ENCODE data around the gene KCNQ4. TPM values are rescaled to one million over a fixed set of nuclear protein-coding genes. Genes with fewer than 3 reads are reported as not detected.

The KCNQ4 gene
- total and polyA plus RNA-seq, 7 donors, result 1.9 to 9.1 (median 4.6) TPM

DNA sequence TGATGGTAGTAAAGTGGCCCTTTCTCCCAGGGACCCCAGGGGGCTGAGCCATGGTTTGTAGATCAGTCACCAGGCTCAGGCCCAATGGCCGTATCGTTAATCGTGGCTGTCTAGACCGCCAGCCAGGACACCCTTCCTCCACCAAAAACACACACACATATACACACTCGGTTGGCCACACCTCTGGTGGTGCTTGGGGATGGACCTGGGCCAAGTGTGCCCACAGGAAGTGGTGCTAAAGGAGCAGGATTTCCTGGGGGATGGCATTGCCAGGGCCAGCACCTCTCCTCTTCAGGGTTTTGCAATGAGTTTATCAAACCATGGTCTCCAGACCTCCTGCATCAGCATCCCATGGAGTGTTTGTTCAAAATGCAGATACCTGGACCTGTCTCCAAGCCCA, 42.4 kb downstream of the KCNQ4 start:
- intact Hi-C loops (cut with DNase I), result no loop called here
- H3K27ac ChIP-seq, result no peak overlapping the region
- TF ChIP-seq, protein P1, sequence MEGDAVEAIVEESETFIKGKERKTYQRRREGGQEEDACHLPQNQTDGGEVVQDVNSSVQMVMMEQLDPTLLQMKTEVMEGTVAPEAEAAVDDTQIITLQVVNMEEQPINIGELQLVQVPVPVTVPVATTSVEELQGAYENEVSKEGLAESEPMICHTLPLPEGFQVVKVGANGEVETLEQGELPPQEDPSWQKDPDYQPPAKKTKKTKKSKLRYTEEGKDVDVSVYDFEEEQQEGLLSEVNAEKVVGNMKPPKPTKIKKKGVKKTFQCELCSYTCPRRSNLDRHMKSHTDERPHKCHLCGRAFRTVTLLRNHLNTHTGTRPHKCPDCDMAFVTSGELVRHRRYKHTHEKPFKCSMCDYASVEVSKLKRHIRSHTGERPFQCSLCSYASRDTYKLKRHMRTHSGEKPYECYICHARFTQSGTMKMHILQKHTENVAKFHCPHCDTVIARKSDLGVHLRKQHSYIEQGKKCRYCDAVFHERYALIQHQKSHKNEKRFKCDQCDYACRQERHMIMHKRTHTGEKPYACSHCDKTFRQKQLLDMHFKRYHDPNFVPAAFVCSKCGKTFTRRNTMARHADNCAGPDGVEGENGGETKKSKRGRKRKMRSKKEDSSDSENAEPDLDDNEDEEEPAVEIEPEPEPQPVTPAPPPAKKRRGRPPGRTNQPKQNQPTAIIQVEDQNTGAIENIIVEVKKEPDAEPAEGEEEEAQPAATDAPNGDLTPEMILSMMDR (IDR thresholded peaks at IDR 0.05), result no peak
- no peaks in the 10 kb centered on the region for H3K27me3 ChIP-seq (ENCODE audit: insufficient read depth in 3 of 3, low read length in 2 of 3)
- H3K4me3 ChIP-seq, result no peak overlapping the region
- peaks cover 4% of the 10 kb centered on the region for H3K4me1 ChIP-seq
- no peak for DNase-seq
- 57 to 65% (median 63%) methylated on average over 5 of the region's 5 CpGs for WGBS, 3 donors
- no peak for ATAC-seq
- peaks cover 0 to 15% of the 10 kb centered on the region in 2 donors for H3K36me3 ChIP-seq (ENCODE audit: insufficient read depth in 1 of 2, low read depth in 1 of 2)
- H3K9me3 ChIP-seq, result no peaks in the 10 kb centered on the region

DNA sequence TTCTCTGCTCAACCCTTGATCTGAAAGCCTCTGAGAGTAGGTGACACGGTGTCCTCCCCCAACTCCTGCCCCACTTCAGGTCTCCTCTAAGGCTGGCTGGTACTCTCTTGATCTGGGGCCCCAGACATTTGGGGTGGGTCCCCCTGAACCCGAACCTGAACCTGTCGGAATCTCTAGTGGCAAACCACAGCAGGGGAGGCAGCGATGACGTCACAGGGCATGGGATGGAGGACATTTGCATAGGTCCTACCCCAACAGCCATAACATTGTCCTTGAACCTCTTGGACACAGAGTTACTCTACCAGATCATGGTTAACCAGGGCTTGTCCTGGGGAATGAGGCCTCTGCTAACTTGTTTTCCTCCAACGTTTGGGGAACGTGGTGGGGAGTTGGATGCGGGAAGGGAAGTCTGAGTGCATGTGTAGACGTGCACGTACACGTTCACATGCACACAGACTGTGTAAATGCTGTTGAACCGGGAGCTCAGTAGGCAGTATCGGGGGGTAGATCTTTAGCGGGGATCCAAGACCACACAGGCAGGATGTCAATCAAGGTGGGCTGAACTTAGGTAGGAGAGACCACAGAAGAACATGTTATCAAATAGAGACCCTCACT, 46.2 kb downstream of the KCNQ4 start:
- intact Hi-C loops (cut with DNase I), result no loop called here
- DNase-seq, result no peak
- 77 to 84% (median 80%) methylated on average over 14 of the region's 14 CpGs for WGBS, 3 donors
- Histone ChIP-seq H3K27me3 (ENCODE audit: insufficient read depth in 3 of 3, low read length in 2 of 3) (no peaks in the 10 kb centered on the region), H3K27ac (no peak overlapping the region), H3K9me3 (no peaks in the 10 kb centered on the region), H3K36me3 (ENCODE audit: insufficient read depth in 1 of 2, low read depth in 1 of 2) (peaks cover 0 to 18% of the 10 kb centered on the region in 2 donors), H3K4me1 (no peaks in the 10 kb centered on the region), H3K4me3 (no peak overlapping the region)
- TF ChIP-seq, protein P1 (IDR thresholded peaks at IDR 0.05), result no peak
- no peak for ATAC-seq

DNA sequence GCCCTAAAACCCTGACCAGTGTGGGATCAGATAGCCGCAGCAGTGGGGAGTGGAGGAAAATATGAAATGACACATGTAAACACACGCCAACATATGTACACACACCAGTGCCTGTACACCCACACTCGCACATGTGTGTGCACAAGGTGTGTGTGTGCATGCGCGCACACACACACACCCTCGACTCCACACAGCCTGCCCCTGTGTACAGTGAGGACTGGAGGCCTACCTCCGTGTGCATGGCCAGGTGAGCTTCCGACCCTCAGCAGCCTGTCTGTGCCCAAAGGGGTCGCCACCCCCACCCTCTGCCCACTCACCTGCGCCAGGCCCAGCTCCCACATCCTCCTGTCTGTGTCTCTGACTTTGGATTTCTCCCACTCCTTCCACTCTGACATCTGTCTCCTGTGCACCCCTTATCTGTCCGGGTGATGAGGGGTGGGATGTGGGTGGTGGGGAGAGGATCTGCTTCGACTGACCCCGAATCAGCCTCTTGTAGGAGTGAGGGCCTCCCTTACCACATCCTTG, 46.9 kb downstream of the KCNQ4 start:
- H3K9me3 ChIP-seq, result no peaks in the 10 kb centered on the region
- DNase-seq, result no peak
- H3K4me3 ChIP-seq, result no peak overlapping the region
- H3K27me3 ChIP-seq (ENCODE audit: insufficient read depth in 3 of 3, low read length in 2 of 3), result no peaks in the 10 kb centered on the region
- intact Hi-C loops (cut with DNase I), result no loop called here
- WGBS, 3 donors, result 91 to 97% (median 93%) methylated on average over 13 of the region's 13 CpGs
- no peak for ATAC-seq
- TF ChIP-seq, protein P1 (IDR thresholded peaks at IDR 0.05), result no peak
- H3K4me1 ChIP-seq, result no peaks in the 10 kb centered on the region
- no peak overlapping the region for H3K27ac ChIP-seq
- peaks cover 0 to 25% of the 10 kb centered on the region in 2 donors for H3K36me3 ChIP-seq (ENCODE audit: insufficient read depth in 1 of 2, low read depth in 1 of 2)

DNA sequence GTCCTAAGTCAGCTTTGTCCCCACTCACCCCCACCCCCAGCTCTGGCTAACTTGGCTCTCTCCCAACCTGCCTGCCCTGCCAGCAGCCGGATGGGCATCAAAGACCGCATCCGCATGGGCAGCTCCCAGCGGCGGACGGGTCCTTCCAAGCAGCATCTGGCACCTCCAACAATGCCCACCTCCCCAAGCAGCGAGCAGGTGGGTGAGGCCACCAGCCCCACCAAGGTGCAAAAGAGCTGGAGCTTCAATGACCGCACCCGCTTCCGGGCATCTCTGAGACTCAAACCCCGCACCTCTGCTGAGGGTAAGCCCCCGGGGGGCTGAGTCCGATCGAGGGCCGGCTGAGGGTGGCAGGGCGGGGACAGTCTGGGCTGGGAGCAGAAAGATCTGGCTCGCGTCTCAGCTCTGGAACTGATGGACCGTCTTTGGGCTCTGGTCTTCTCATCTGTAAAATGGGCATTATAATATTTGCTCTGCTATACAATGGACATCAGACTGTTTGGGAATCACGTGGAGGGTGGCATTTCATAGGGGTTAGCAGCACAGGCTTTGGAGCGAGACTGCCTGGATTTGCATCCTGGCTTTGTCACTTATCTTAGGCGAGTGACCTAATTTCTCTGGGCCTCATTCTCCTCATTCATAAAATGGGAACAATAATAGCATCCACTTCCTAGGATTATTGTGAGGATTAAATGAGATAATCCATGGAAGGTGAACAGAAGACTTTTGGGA, 47.6 kb downstream of the KCNQ4 start:
- Histone ChIP-seq H3K9me3 (no peaks in the 10 kb centered on the region), H3K4me1 (no peaks in the 10 kb centered on the region), H3K36me3 (ENCODE audit: insufficient read depth in 1 of 2, low read depth in 1 of 2) (peaks cover 0 to 31% of the 10 kb centered on the region in 2 donors), H3K27me3 (ENCODE audit: insufficient read depth in 3 of 3, low read length in 2 of 3) (no peaks in the 10 kb centered on the region), H3K4me3 (no peak overlapping the region), H3K27ac (no peak overlapping the region)
- DNase-seq (no peak), ATAC-seq (no peak)
- WGBS, 3 donors, result 86 to 87% (median 86%) methylated on average over 22 of the region's 22 CpGs
- TF ChIP-seq, protein P1 (IDR thresholded peaks at IDR 0.05), result no peak
- intact Hi-C loops (cut with DNase I), result no loop called here
